ENCODE results near the gene UHMK1.

GRCh38 chr1:162552684-162553252 is 55.1 kb downstream of the UHMK1 start:
- TF ChIP-seq CTCF (IDR thresholded peaks at IDR 0.05) (no peak), POLR2A (IDR thresholded peaks at IDR 0.05) (no peak)
